ENCODE measurements around the gene FHAD1. TPM values are rescaled to one million over a fixed set of nuclear protein-coding genes. Genes with fewer than 3 reads are reported as not detected.

FHAD1 gene
- total RNA-seq, 6 donors from 2014 or later, result 2.0 to 45.8 (median 12.5) TPM

DNA sequence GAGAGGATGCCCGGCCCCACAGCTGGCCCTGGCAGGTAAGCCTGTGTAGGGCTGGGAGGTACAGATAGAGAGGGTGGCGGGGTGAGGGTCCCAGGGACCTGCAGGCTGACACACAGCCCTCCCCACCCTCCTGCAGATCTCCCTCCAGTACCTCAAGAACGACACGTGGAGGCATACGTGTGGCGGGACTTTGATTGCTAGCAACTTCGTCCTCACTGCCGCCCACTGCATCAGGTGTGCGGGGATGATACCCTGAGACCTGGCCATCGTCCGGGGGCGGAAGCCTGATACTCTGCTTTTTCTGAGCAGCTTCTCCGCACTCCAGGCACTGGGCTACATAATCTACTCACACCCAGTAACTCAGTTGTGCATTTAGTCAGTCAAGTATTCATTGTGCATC is 193.3 kb downstream of the FHAD1 start:
- H3K27me3 ChIP-seq, result no peaks in the 10 kb centered on the region

DNA sequence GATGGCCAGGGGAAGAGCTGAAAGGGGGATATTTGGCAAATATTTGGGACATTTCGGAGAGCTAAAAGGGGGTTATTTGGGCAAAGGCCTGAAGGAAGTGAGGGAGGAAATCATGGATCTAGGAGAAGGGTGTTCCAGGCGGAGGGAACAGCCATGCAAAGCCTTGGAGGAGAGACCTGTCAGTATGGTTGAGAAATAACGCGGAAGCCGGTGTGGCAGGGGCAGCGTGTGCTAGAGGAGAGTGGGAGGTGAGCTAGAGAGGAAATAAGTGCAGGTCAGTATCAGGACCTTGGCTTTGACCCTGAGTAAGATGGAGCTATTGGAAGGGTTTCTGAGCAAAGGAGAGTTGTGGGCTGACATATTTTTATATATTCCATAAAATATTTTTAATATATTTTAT is 194.2 kb downstream of the FHAD1 start:
- Histone ChIP-seq H3K9me3 (no peaks in the 10 kb centered on the region), H3K36me3 (no peaks in the 10 kb centered on the region), H3K27ac (no peak overlapping the region), H3K27me3 (no peaks in the 10 kb centered on the region), H3K4me1 (no peaks in the 10 kb centered on the region), H3K4me3 (no peak overlapping the region)
- 78 to 80% methylated on average over 6 of the region's 6 CpGs for WGBS, 2 donors
- TF ChIP-seq CTCF (IDR thresholded peaks at IDR 0.05), result no peak
- no peak for ATAC-seq (ENCODE audit: low FRiP score in 2 of 2)
- DNase-seq, result no peak

More for the DNA sequence above, 193.3 kb downstream of the FHAD1 start:
- Histone ChIP-seq H3K27ac (no peak overlapping the region), H3K4me3 (no peak overlapping the region), H3K4me1 (no peaks in the 10 kb centered on the region), H3K9me3 (no peaks in the 10 kb centered on the region), H3K36me3 (no peaks in the 10 kb centered on the region)
- DNase-seq (no peak), ATAC-seq (ENCODE audit: low FRiP score in 2 of 2) (no peak)
- whole genome bisulfite sequencing, 2 donors, result 85 to 91% methylated on average over 4 to 13 of the region's 13 CpGs
- no peak for TF ChIP-seq CTCF (IDR thresholded peaks at IDR 0.05)
- TF ChIP-seq POLR2A (IDR thresholded peaks at IDR 0.05), result no peak

DNA sequence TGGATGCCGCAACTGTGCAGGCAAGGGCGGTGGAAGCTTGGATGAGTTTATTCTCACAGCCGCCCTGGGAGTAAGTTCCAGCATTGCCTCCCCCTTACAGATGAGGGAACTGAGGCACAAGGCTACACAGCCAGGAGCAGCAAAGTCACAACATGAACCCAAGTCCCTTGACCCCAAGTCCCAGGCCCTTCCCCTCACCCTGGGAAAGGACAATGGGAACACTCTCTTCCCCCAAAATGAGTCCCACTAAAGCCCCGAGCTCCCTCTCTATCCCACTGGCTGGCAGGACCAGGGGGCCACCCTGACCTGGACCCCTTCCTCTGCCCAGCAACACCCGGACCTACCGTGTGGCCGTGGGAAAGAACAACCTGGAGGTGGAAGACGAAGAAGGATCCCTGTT is 195.1 kb downstream of the FHAD1 start:
- Histone ChIP-seq H3K4me1 (no peaks in the 10 kb centered on the region), H3K27me3 (no peaks in the 10 kb centered on the region), H3K4me3 (no peak overlapping the region), H3K9me3 (no peaks in the 10 kb centered on the region), H3K36me3 (no peaks in the 10 kb centered on the region), H3K27ac (no peak overlapping the region)
- ATAC-seq (ENCODE audit: low FRiP score in 2 of 2) (no peak), DNase-seq (no peak)
- 91% methylated on average over 8 of the region's 8 CpGs for WGBS, 2 donors
- TF ChIP-seq CTCF (IDR thresholded peaks at IDR 0.05), result no peak
- no peak for TF ChIP-seq POLR2AphosphoS5 (IDR thresholded peaks at IDR 0.05)
- TF ChIP-seq EP300 (IDR thresholded peaks at IDR 0.05), result no peak
- no peak for TF ChIP-seq POLR2A (IDR thresholded peaks at IDR 0.05)

- DNase-seq (no peak), ATAC-seq (ENCODE audit: low FRiP score in 2 of 2) (no peak)
- Histone ChIP-seq H3K27ac (no peak overlapping the region), H3K9me3 (no peaks in the 10 kb centered on the region), H3K4me1 (no peaks in the 10 kb centered on the region), H3K27me3 (no peaks in the 10 kb centered on the region), H3K4me3 (no peak overlapping the region), H3K36me3 (no peaks in the 10 kb centered on the region)
- TF ChIP-seq POLR2A (IDR thresholded peaks at IDR 0.05) (no peak), EP300 (IDR thresholded peaks at IDR 0.05) (no peak), POLR2AphosphoS5 (IDR thresholded peaks at IDR 0.05) (no peak), CTCF (IDR thresholded peaks at IDR 0.05) (no peak)
- 84% methylated on average over 5 of the region's 5 CpGs for WGBS, 2 donors
Observed at GRCh38 chr1:15442759-15443158, 195.7 kb downstream of the FHAD1 start.

DNA sequence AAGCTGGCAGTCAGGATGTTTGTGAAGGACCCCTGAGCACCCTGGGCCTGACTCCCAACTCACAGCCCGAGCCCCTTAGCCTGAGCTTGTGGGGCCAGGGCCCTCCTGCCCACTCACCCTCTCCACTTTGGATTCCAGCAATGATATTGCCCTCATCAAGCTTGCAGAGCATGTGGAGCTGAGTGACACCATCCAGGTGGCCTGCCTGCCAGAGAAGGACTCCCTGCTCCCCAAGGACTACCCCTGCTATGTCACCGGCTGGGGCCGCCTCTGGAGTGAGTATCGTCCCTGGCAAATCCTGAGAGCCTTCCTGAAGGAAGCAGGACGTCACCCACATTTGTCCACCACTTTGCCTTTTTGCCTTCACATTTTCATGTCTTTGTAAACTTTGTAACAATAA is 196.3 kb downstream of the FHAD1 start:
- ATAC-seq (ENCODE audit: low FRiP score in 2 of 2) (no peak), DNase-seq (no peak)
- Histone ChIP-seq H3K36me3 (no peaks in the 10 kb centered on the region), H3K9me3 (no peaks in the 10 kb centered on the region), H3K27me3 (no peaks in the 10 kb centered on the region), H3K27ac (no peak overlapping the region), H3K4me1 (no peaks in the 10 kb centered on the region), H3K4me3 (no peak overlapping the region)
- WGBS, 2 donors, result 42 to 56% methylated on average over 5 of the region's 5 CpGs
- TF ChIP-seq POLR2A (IDR thresholded peaks at IDR 0.05) (no peak), POLR2AphosphoS5 (IDR thresholded peaks at IDR 0.05) (no peak), EP300 (IDR thresholded peaks at IDR 0.05) (no peak), CTCF (IDR thresholded peaks at IDR 0.05) (no peak)

Data from upper lobe of left lung (tissue), 6 donors.